ENCODE results near the gene MYO1H. TPM values are rescaled to one million over a fixed set of nuclear protein-coding genes. Genes with fewer than 3 reads are reported as not detected.

MYO1H gene
- total RNA-seq, 4 donors from 2014 or later: 0.38 TPM; not detected in 3

DNA sequence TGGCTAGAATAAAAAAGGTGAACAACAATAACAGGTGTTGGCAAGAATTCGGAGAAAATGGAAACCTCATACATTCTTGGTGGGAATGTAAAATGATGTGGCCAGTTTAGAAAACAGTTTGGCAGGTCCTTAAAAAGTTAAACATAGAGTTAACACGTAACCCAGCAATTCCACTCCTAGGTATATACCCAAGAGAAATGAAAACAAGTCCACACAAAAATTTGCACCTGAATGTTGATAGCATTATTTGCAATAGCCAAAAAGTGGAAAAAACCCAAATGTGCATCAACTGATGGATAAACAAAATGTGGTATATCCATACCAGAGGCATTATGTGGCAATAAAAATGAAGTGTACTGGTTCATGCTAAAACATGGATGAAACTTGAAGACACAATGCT is 2.3 kb upstream of the MYO1H start:
- no peaks in the 10 kb centered on the region for H3K36me3 ChIP-seq
- no peaks in the 10 kb centered on the region for H3K4me1 ChIP-seq
- H3K27me3 ChIP-seq: no peaks in the 10 kb centered on the region
- H3K9me3 ChIP-seq: no peaks in the 10 kb centered on the region
- no peak overlapping the region for H3K27ac ChIP-seq
- DNase-seq (ENCODE audit: low spot score in 2 of 2): no peak
- 83% methylated on average over 2 of the region's 2 CpGs for WGBS
- no peak overlapping the region for H3K4me3 ChIP-seq
- TF ChIP-seq EP300 (IDR thresholded peaks at IDR 0.05): no peak
- TF ChIP-seq, protein P1, sequence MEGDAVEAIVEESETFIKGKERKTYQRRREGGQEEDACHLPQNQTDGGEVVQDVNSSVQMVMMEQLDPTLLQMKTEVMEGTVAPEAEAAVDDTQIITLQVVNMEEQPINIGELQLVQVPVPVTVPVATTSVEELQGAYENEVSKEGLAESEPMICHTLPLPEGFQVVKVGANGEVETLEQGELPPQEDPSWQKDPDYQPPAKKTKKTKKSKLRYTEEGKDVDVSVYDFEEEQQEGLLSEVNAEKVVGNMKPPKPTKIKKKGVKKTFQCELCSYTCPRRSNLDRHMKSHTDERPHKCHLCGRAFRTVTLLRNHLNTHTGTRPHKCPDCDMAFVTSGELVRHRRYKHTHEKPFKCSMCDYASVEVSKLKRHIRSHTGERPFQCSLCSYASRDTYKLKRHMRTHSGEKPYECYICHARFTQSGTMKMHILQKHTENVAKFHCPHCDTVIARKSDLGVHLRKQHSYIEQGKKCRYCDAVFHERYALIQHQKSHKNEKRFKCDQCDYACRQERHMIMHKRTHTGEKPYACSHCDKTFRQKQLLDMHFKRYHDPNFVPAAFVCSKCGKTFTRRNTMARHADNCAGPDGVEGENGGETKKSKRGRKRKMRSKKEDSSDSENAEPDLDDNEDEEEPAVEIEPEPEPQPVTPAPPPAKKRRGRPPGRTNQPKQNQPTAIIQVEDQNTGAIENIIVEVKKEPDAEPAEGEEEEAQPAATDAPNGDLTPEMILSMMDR (IDR thresholded peaks at IDR 0.05): no peak
- no peak for TF ChIP-seq POLR2AphosphoS5 (IDR thresholded peaks at IDR 0.05)
- TF ChIP-seq POLR2A (IDR thresholded peaks at IDR 0.05): no peak

DNA sequence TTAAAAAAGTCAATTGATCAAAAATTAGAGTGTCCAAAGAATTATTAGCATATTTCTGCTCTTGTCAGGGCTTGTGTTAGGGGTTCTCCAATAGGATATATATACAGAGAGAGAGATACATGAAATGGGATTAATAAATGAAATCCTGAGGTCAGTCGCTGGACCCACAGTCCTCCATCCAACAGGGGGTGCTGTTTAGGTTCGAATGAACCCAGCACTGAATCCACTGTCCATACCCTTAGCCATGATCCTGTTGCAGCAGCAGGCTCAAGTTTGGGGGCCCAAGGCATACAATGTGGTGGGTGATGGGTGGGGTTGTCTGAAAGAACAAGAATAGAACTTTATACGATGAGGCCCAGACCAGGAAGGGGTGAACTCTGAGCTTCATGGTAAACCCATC is 780 bp upstream of the MYO1H start:
- H3K27me3 ChIP-seq: no peaks in the 10 kb centered on the region
- H3K4me1 ChIP-seq: no peaks in the 10 kb centered on the region
- H3K27ac ChIP-seq: no peak overlapping the region
- no peak overlapping the region for H3K4me3 ChIP-seq
- no peaks in the 10 kb centered on the region for H3K9me3 ChIP-seq
- TF ChIP-seq EP300 (IDR thresholded peaks at IDR 0.05): no peak
- no peak for DNase-seq (ENCODE audit: low spot score in 2 of 2)
- WGBS: 82% methylated on average over 3 of the region's 3 CpGs
- no peaks in the 10 kb centered on the region for H3K36me3 ChIP-seq

DNA sequence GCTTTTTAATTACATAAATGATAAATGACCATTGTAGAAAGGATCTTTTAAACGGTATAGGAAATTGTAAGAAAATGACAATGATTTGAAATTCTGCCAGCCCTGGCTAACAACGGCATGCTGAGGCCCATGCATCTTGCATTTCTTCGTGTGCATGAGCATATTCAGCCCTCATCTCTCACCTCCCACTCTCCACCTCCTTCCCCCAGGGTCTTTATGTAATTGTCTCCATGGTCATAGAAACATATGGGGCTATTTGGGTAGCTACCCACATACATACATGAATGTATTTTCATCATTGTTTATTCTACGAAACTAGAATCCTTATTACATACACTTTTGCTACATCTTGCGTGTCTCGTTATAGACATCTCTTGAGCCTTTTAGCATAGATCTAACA is 4.5 kb downstream of the MYO1H start:
- Histone ChIP-seq H3K4me1 (no peaks in the 10 kb centered on the region), H3K4me3 (no peak overlapping the region), H3K9me3 (no peaks in the 10 kb centered on the region), H3K27me3 (no peaks in the 10 kb centered on the region), H3K27ac (no peak overlapping the region), H3K36me3 (no peaks in the 10 kb centered on the region)
- DNase-seq (ENCODE audit: low spot score in 2 of 2): no peak
- TF ChIP-seq EP300 (IDR thresholded peaks at IDR 0.05): no peak
- no peak for TF ChIP-seq POLR2A (IDR thresholded peaks at IDR 0.05)
- TF ChIP-seq POLR2AphosphoS5 (IDR thresholded peaks at IDR 0.05): no peak
- TF ChIP-seq, protein P1 (IDR thresholded peaks at IDR 0.05): no peak
- 54% methylated on average over 6 of the region's 6 CpGs for WGBS

DNA sequence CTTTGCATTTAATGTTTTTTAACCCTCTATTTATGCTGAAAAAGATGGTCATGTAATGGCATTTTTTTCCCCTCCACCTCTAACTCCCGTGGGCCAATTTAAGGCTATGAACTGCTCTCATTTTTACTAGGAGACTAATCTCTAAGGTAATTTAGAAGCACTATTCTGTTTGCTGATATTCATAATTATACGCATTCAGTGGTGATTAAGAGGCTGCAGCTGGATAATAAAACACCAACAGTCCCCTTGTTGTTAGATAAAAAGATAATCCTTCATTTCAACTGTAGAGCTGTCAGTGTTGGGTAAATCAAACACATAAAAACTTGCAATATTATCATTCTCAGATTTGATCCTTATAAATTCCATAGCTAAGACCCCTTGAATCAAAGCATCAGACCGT is 8.9 kb downstream of the MYO1H start:
- TF ChIP-seq POLR2A (IDR thresholded peaks at IDR 0.05) (no peak), EP300 (IDR thresholded peaks at IDR 0.05) (no peak), POLR2AphosphoS5 (IDR thresholded peaks at IDR 0.05) (no peak)
- TF ChIP-seq, protein P1 (IDR thresholded peaks at IDR 0.05): no peak
- 75% methylated on average over 3 of the region's 3 CpGs for WGBS

DNA sequence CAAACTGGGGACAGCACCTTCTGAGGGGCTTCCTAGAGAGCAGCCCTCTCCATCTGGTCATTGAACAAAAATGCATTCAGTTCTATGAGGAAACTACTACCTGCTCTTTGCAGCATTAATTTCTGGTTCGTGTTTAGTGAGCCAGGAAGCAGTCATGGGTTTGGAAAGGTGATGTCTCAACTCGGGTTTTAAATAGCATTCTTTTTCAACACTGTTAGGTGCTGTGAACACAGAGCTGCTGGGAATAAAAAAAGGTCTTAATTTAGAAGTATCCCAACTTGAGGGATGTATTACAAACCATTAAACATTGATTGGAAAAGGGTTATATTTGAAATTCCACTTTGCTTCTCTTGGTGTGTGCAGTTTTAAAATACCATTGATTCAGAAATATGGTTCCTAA is 9.3 kb downstream of the MYO1H start:
- H3K36me3 ChIP-seq: no peaks in the 10 kb centered on the region
- 40% methylated on average over 2 of the region's 2 CpGs for WGBS
- no peaks in the 10 kb centered on the region for H3K9me3 ChIP-seq
- H3K4me1 ChIP-seq: no peaks in the 10 kb centered on the region
- no peak for TF ChIP-seq POLR2AphosphoS5 (IDR thresholded peaks at IDR 0.05)
- TF ChIP-seq POLR2A (IDR thresholded peaks at IDR 0.05): no peak
- TF ChIP-seq, protein P1 (IDR thresholded peaks at IDR 0.05): no peak
- TF ChIP-seq EP300 (IDR thresholded peaks at IDR 0.05): no peak
- no peak for DNase-seq (ENCODE audit: low spot score in 2 of 2)
- H3K27me3 ChIP-seq: no peaks in the 10 kb centered on the region
- H3K4me3 ChIP-seq: no peak overlapping the region
- no peak overlapping the region for H3K27ac ChIP-seq

More for the DNA sequence above, 8.9 kb downstream of the MYO1H start:
- H3K9me3 ChIP-seq: no peaks in the 10 kb centered on the region
- DNase-seq (ENCODE audit: low spot score in 2 of 2): no peak
- no peak overlapping the region for H3K4me3 ChIP-seq
- H3K27ac ChIP-seq: no peak overlapping the region
- H3K27me3 ChIP-seq: no peaks in the 10 kb centered on the region
- no peaks in the 10 kb centered on the region for H3K4me1 ChIP-seq
- H3K36me3 ChIP-seq: no peaks in the 10 kb centered on the region
